Stomach (tissue), 9 donors: ENCODE measurements around the gene ARHGEF37. TPM values are rescaled to one million over a fixed set of nuclear protein-coding genes. Genes with fewer than 3 reads are reported as not detected.

Experiments
- DNase-seq, 2 donors: peaks; one replicate each; pipeline versions ENCODE4 v3.0.0 to v3.0.0-alpha.2; 2013 to 2019
- H3K27ac ChIP-seq, 5 donors: fragments of 200-600 bp in 4 of 5; sonication (generic) in 4 of 5; one replicate each; pipeline ENCODE4 v1.5.1; 2013 to 2019; ENCODE audit warnings: mild to moderate bottlenecking in 1 of 5, moderate library complexity in 1 of 5
- H3K27me3 ChIP-seq, 3 donors: fragments of 200-600 bp; sonication (generic); one replicate each; pipeline ENCODE4 v1.5.1; 2017 to 2019; ENCODE audit warnings: mixed run types in 1 of 3
- H3K36me3 ChIP-seq, 4 donors: fragments of 200-600 bp; sonication (generic); 1 replicate in 3 of 4; 2 replicates in 1 of 4; pipeline ENCODE4 v1.5.1; 2016 to 2019
- H3K4me1 ChIP-seq, 4 donors: fragments of 200-600 bp; sonication (generic); one replicate each; pipeline ENCODE4 v1.5.1; 2016 to 2019
- H3K4me3 ChIP-seq, 4 donors: fragments of 200-600 bp; sonication (generic) in 3 of 4; one replicate each; pipeline ENCODE4 v1.5.1; 2016 to 2019; ENCODE audit warnings: mild to moderate bottlenecking in 1 of 4
- H3K9me3 ChIP-seq, 4 donors: fragments of 200-600 bp; sonication (generic); one replicate each; pipeline ENCODE4 v1.5.1; 2016 to 2019
- CTCF ChIP-seq, 7 experiments: fragments of 450-650 bp in 4 of 7; fragments of 200-600 bp in 3 of 7; sonication (generic) in 3 of 7; IDR thresholded peaks; one replicate each; pipeline ENCODE4 v1.5.1; 2016 to 2019; ENCODE audit warnings: antibody characterized with exemption in 7 of 7, control low read depth in 2 of 7, mild to moderate bottlenecking in 1 of 7
- EP300 ChIP-seq: sonication (generic); formaldehyde crosslinking; IDR thresholded peaks from one replicate; pipeline ENCODE4 v1.6.1; 2017; ENCODE audit warnings: antibody characterized with exemption
- POLR2A ChIP-seq, 4 donors: fragments of 450-650 bp; IDR thresholded peaks; one replicate each; pipeline ENCODE4 v1.6.1; 2016; ENCODE audit warnings: antibody characterized with exemption in 4 of 4, control low read depth in 2 of 4, mild to moderate bottlenecking in 1 of 4, moderate library complexity in 1 of 4
- POLR2AphosphoS5 ChIP-seq, 3 donors: sonication (generic); formaldehyde crosslinking; IDR thresholded peaks; one replicate each; pipeline ENCODE4 v1.6.1; 2016; ENCODE audit warnings: antibody characterized with exemption in 3 of 3
- WGBS, 5 donors: extraction: QIAGEN DNeasy Blood & Tissue Kit in 3 of 5; methylation state at CpG; one replicate each; pipeline versions ENCODE4 v1.1.5 to v1.1.7; 2013 to 2018; 5-methylcytosine and 5-hydroxymethylcytosine counted together
- intact Hi-C: fragments of 100-400 bp; cut with DNase I; formaldehyde crosslinking; loops from one replicate; pipeline ENCODE4 v1.15.1; 2023; ENCODE audit warnings: low total_unique reads
- polyA plus RNA-seq, 3 donors: library from polyadenylated mRNA; stranded (reverse); fragments of 200-250 nt; gene quantifications; one replicate each; pipeline ENCODE4 v1.2.3, GENCODE V29; 2013
- total RNA-seq, 5 donors: library from RNA; depleted of rRNA; stranded (reverse); fragments of >200 nt; gene quantifications; one replicate each; pipeline versions ENCODE4 v1.1.0 to v1.2.3, GENCODE V29; 2014 to 2016
- donor health status: healthy with polysubstance abuse.
- donor health status: Bipolar disorder and iron deficiency.
- donor health status: healthy.

ARHGEF37 gene
- total and polyA plus RNA-seq, 8 donors: 8.0 to 64.2 (median 21.9) TPM

- no peak for DNase-seq
- H3K9me3 ChIP-seq: no peaks in the 10 kb centered on the region
- peaks cover 24 to 68% (median 67%) of the 10 kb centered on the region in 4 donors for H3K36me3 ChIP-seq
- WGBS, 5 donors: 83 to 88% (median 84%) methylated on average over 3 of the region's 3 CpGs
- no peaks in the 10 kb centered on the region for H3K27me3 ChIP-seq
- TF ChIP-seq POLR2AphosphoS5 (IDR thresholded peaks at IDR 0.05) (no peak), CTCF (IDR thresholded peaks at IDR 0.05) (no peak), POLR2A (IDR thresholded peaks at IDR 0.05) (no peak), EP300 (no peak)
- no peak overlapping the region for H3K27ac ChIP-seq
- H3K4me3 ChIP-seq: no peak overlapping the region
- intact Hi-C loops: no loop called here
- peaks cover 16 to 45% (median 23%) of the 10 kb centered on the region in 4 donors for H3K4me1 ChIP-seq
Observed at GRCh38 chr5:149600932-149601331, 19.6 kb downstream of the ARHGEF37 start.

- whole genome bisulfite sequencing, 5 donors: 28 to 69% (median 47%) methylated on average over 4 of the region's 4 CpGs
- H3K9me3 ChIP-seq: no peaks in the 10 kb centered on the region
- peaks cover 24 to 78% (median 72%) of the 10 kb centered on the region in 4 donors for H3K36me3 ChIP-seq
- peaks cover 22 to 38% (median 28%) of the 10 kb centered on the region in 4 donors for H3K4me1 ChIP-seq
- intact Hi-C loops: no loop called here
- peak in 1 of 2 donors; percentile 45 for DNase-seq
- peak overlapping the region in 4 of 5 donors; percentile 47 to 72 (median 62) for H3K27ac ChIP-seq
- no peak overlapping the region for H3K4me3 ChIP-seq
- no peak for TF ChIP-seq EP300
- peak in 1 of 3 donors; percentile 68 for TF ChIP-seq POLR2AphosphoS5 (IDR thresholded peaks at IDR 0.05)
- TF ChIP-seq CTCF (IDR thresholded peaks at IDR 0.05): no peak
- no peak for TF ChIP-seq POLR2A (IDR thresholded peaks at IDR 0.05)
- H3K27me3 ChIP-seq: no peaks in the 10 kb centered on the region
Observed at GRCh38 chr5:149603210-149603609, 21.9 kb downstream of the ARHGEF37 start.

GRCh38 chr5:149603920-149604319 is 22.6 kb downstream of the ARHGEF37 start:
- H3K4me1 ChIP-seq: peaks cover 22 to 45% (median 30%) of the 10 kb centered on the region in 4 donors
- WGBS, 5 donors: 36 to 61% (median 40%) methylated on average over 2 of the region's 2 CpGs
- intact Hi-C loops: no loop called here
- H3K27me3 ChIP-seq: no peaks in the 10 kb centered on the region
- no peak for TF ChIP-seq POLR2A (IDR thresholded peaks at IDR 0.05)
- no peak for TF ChIP-seq CTCF (IDR thresholded peaks at IDR 0.05)
- TF ChIP-seq EP300: no peak
- TF ChIP-seq POLR2AphosphoS5 (IDR thresholded peaks at IDR 0.05): no peak
- peak overlapping the region; percentile 47 to 72 (median 62) for H3K27ac ChIP-seq
- H3K4me3 ChIP-seq: no peak overlapping the region
- DNase-seq: no peak
- no peaks in the 10 kb centered on the region for H3K9me3 ChIP-seq
- H3K36me3 ChIP-seq: peaks cover 24 to 82% (median 77%) of the 10 kb centered on the region in 4 donors

- Histone ChIP-seq H3K4me1 (peaks cover 22 to 49% (median 30%) of the 10 kb centered on the region in 4 donors), H3K27ac (peak overlapping the region in 4 of 5 donors; percentile 35 to 72 (median 62)), H3K27me3 (no peaks in the 10 kb centered on the region), H3K36me3 (peaks cover 26 to 80% (median 77%) of the 10 kb centered on the region in 4 donors), H3K4me3 (no peak overlapping the region), H3K9me3 (no peaks in the 10 kb centered on the region)
- intact Hi-C loops: no loop called here
- 82 to 93% (median 85%) methylated on average over 1 of the region's 1 CpG for WGBS, 5 donors
- TF ChIP-seq POLR2AphosphoS5 (IDR thresholded peaks at IDR 0.05): no peak
- no peak for TF ChIP-seq CTCF (IDR thresholded peaks at IDR 0.05)
- no peak for TF ChIP-seq EP300
- TF ChIP-seq POLR2A (IDR thresholded peaks at IDR 0.05): no peak
- DNase-seq: no peak
Observed at GRCh38 chr5:149604321-149604720, 23.0 kb downstream of the ARHGEF37 start.
